OCI-M2 (cell line): Measurements from ENCODE around the gene TTLL10.

Experiments used
- DNase-seq: peaks from one replicate; lab custom pipeline; 2025; ENCODE audit not compliant: unreplicated experiment; lab: John Stamatoyannopoulos, UW

TTLL10 gene

GRCh38 chr1:1232796-1233566 is 59.3 kb downstream of the TTLL10 start:
- DNase-seq, result no peak

GRCh38 chr1:1233567-1233892 is 59.9 kb downstream of the TTLL10 start:
- no peak for DNase-seq

- DNase-seq, result no peak
Measured at GRCh38 chr1:1234180-1234808, 60.6 kb downstream of the TTLL10 start.

GRCh38 chr1:1235016-1235744 is 61.5 kb downstream of the TTLL10 start:
- DNase-seq, result no peak

- DNase-seq, result no peak
Measured at GRCh38 chr1:1236176-1236763, 62.6 kb downstream of the TTLL10 start.

GRCh38 chr1:1236945-1237873 is 63.5 kb downstream of the TTLL10 start:
- no peak for DNase-seq

GRCh38 chr1:1237874-1238701 is 64.4 kb downstream of the TTLL10 start:
- no peak for DNase-seq

- no peak for DNase-seq
Measured at GRCh38 chr1:1238702-1239178, 65.1 kb downstream of the TTLL10 start.

- DNase-seq, result no peak
Measured at GRCh38 chr1:1239227-1239613, 65.5 kb downstream of the TTLL10 start.

GRCh38 chr1:1239614-1240347 is 66.1 kb downstream of the TTLL10 start:
- no peak for DNase-seq

GRCh38 chr1:1240348-1240732 is 66.7 kb downstream of the TTLL10 start:
- DNase-seq, result no peak

GRCh38 chr1:1240822-1241587 is 67.3 kb downstream of the TTLL10 start:
- no peak for DNase-seq

- DNase-seq, result no peak
Measured at GRCh38 chr1:1241588-1242219, 68.0 kb downstream of the TTLL10 start.

- DNase-seq, result no peak
Measured at GRCh38 chr1:1242461-1243265, 69.0 kb downstream of the TTLL10 start.

GRCh38 chr1:1243266-1243660 is 69.6 kb downstream of the TTLL10 start:
- no peak for DNase-seq

- DNase-seq, result no peak
Measured at GRCh38 chr1:1243807-1244191, 70.1 kb downstream of the TTLL10 start.

- no peak for DNase-seq
Measured at GRCh38 chr1:1244192-1244811, 70.6 kb downstream of the TTLL10 start.
